Stimulated activated naive CD8-positive, alpha-beta T cell treated with anti-CD3 and anti-CD28 coated beads, Interleukin-15, Interleukin-2, amounts not matched to agents 100 U/mL and 50 U/mL, for 24 hours (primary cell): ENCODE results near the gene NUP214.
A peak's percentile ranks its signal among the peaks of the same experiment; 100 is the strongest.
"Not testable (repeated sequence)": the region's sequence is repeated elsewhere in the genome, so short reads cannot be mapped to it uniquely, and the experiment has no call there.

Source experiments
- ATAC-seq: fragments of 150-1000 bp; cut with Tn5 transposase; one replicate; pipeline ENCODE4 v1.10.0; 2021
- DNase-seq: peaks from one replicate; pipeline ENCODE4 v3.0.0; 2021

The NUP214 gene

GRCh38 chr9:131259916-131260597, 134.7 kb downstream of the NUP214 start:
- DNase-seq (peak; percentile 1), ATAC-seq (no peak)

DNA sequence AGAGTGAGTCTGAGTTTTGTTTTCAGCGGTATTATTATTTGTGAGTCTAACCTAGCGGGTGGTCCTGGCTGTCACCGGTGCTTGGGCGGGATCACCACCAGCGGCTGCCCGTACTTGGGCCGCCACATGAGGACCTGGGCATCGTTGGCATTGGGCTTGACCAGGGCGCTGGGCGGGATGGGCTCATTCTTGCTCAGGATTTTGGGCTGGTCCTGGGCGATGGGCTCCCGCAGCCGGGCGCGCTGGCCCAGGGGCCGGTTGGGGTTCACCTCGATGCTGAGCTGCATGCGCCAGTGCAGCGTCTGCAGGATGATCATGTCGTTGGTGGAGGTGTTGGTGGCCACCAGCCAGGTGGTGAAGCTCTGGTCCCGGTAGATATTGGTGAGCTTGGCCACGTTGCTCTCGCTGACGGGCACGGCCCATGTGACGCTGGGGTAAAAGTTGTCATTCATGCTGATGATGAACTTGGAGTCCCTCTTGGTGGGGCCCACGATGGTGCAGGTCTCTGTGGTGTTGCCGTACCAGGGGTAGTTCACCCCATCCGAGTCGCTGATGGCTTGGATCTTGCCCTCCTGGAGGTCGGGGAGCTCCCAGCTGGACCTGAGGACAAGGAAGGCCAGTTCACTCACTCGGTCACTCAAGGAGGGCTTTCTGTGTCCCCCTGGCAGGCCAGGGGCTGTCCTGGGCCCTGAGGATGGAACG, 135.5 kb downstream of the NUP214 start:
- peak; percentile 1 for DNase-seq
- ATAC-seq = no peak

- ATAC-seq (no peak), DNase-seq (no peak)
Observed at GRCh38 chr9:131262327-131263032, 137.1 kb downstream of the NUP214 start.

DNA sequence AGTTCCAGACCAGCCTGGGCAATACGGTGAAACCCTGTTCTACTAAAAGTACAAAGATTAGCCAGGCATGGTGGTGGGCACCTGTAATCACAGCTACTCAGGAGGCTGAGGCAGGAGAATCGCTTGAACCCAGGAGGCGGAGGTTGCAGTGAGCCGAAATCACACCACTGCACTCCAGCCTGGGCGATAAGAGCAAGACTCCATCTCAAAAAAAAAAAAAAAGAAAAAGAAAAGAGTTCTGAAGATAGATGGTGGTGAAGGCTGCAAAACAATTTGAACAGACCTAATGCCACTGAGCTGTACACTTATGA, 137.6 kb downstream of the NUP214 start:
- not testable (repeated sequence) for ATAC-seq, DNase-seq

- no peak for DNase-seq
Observed at GRCh38 chr9:131263701-131264100, 138.3 kb downstream of the NUP214 start.

GRCh38 chr9:131264231-131264630, 138.8 kb downstream of the NUP214 start:
- DNase-seq = no peak
- ATAC-seq = peak; percentile 8

More at GRCh38 chr9:131263701-131264100, 138.3 kb downstream of the NUP214 start:
- ATAC-seq = no peak

DNA sequence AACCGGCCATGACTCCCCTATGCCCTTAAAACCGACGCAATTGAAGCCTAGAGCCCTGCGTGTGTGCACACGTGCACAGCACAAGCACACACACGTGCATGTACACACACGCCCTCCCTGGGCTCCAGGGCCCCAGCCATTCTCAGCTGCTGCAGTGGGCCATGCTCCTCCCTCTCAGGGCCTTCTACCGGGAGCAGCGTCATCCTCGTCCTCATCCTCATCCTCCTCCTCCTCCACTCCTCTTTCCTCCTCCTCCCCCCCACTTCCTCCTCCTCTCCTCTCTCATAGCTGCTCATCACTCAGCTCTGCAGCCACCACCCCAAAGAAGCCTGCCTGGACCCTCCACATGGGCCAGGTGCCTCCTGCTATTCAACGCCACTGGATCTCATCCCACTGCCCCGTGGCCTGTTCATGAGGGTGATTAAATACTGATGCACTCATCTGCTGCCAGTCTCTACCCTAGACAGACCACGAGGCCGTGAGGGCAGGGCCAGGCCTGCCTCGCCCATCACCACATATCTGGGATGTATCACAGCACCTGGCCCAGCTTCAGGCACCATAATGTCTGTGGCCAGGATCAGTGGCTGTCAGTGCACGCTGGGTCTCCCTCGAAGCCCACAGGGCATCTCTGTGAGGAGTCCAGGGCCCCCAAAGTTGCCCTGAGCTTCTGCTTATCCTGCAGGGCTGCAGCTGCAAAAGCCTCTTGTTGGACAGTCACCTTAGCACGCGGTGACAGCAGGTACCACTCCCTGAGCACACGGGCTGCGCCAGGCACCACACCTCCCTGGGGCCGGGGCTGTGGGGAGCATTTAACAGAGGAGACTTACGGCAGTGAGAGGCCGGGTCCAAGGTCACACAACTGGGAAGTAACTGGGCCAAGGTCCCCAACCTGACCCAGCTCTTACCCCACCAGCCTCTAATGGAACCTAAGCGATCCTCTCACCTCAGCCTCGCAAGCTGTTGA, 141.2 kb downstream of the NUP214 start:
- peak; percentile 53 for ATAC-seq
- DNase-seq = peak; percentile 69

DNA sequence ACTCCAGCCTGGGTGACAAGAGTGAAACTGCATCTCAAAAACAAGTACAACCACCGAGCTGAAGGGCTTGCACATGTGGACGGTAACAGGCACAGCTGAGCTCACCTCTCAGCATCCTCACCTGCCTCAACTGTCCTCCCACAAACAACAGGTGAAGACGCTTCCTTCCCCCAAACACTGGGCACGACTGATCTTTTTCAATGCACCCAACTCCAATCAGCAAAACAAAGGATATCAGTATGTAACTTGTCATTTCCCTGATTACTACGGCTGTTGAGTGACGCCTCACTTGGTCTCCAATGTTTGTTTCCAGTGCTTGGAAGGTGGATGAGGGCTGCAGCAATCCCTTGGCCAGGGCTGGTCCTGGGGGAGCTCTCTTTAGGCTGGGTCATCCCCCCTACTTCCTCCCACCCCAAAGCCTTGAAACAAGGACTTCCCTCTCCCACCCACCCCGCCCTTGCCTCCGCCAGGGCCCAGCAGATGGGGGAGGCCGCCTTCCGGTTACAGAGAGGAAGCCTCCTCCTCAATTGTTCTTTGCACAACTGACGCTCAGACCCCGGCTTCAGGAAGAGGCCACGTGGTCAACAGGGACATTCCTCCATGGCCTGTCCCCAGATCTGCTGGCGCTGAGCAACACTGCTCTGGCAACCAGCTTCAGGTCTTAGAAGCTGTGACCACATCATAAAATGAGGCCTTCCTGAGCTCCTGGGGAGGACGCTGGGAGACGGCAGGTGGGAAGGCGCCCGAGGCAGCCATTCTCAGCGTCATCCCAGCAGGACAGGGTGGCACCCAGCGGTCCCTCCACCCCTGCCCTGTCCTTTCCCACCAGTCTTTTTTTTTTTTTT, 145.0 kb downstream of the NUP214 start:
- ATAC-seq (peak; percentile 20), DNase-seq (peak; percentile 71)

GRCh38 chr9:131271016-131271273, 145.6 kb downstream of the NUP214 start:
- ATAC-seq, DNase-seq: not testable (repeated sequence)

DNA sequence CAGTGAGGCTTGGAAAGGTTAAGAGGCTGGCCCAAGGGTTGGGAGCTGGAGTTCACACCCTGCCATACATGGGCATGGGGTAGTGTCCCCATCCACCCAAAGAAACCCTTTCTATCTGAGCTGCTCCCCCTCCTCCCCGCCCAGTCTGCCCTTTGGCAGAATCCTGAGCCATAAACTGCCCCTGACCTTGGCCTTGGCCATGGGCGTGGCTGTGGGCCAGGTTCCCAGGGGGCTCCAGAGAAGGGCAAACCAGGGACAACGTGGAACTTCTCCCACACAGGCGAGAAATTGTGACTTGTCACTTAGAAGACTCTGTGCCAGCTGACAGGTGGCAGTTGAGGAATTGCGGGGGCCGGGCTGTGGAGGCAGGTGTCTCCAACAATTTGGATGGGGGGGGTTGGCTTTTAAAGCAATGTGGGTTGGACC, 146.1 kb downstream of the NUP214 start:
- ATAC-seq = no peak
- DNase-seq = no peak

GRCh38 chr9:131272212-131272611, 146.8 kb downstream of the NUP214 start:
- ATAC-seq (no peak), DNase-seq (no peak)

DNA sequence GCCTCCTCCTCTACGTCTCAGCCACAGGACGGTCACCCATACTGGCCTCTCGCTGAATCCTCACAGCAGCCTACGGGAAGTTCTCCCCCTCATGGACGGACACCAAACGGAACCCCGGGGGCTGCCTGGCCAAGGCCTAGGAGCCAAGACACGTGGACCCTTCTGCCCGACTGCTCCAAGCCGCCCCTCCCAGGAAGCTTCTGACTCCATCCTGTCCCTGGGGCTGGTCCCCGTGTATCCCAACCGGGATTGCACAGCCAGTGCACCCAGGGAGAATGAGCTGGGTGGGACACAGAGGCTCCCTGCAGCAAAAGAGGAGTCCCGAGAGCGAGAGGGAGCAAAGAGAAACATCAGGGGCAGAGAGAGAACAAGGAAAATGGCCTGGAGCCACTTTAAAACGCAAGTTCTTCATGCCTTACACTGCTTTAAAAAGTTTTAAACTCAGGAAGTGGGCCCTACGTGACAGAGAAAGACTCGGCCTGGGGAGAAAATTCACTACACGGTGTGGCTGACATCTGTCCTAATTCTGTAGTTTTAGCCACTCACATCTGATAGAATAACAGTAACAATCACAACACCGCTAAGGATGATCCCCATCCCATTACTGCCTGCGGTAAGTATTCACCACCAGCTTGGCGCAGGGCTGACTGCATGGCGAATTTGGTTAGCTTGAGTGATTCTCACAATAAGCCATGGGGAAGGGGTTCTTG, 147.9 kb downstream of the NUP214 start:
- no peak for ATAC-seq
- DNase-seq = peak; percentile 61

DNA sequence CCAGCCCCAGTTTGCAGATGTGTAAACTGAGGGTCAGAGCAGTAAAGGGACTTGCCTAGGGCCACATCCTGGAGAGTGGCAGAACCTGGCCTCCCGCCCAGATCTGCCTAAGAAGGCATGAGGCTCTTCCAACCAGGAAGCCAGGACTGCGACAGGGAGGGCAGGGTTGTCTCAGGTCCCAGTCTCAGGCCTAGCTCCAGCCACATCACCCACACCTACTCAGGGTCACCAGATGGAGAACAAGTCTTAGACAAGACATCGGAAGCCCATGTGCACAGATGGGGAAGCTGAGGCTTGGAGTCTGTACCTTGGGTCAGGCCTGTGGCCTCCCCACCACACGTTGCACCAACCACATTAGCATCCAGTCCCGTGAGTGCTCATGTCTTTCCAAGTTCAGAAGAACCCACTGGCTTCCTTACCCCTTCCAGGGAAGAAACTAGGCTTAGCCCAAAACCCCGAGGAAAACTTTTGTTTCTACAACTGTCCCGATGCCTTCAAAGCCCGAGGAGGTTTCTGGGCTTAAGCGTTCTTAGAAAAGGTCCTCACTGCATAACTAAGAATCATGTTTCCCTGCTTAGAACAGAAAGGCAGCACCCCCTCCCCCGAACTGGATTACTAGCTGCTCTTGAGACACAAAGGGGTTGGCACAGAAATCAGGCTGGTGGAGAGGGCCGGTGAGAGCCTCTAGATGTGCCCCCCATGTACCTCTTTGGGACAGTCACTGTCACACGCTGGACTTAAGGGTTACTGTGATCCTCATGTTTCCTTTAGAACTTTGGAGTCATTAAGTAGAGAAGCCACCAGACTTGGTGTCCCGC, 148.7 kb downstream of the NUP214 start:
- ATAC-seq (no peak), DNase-seq (no peak)

DNA sequence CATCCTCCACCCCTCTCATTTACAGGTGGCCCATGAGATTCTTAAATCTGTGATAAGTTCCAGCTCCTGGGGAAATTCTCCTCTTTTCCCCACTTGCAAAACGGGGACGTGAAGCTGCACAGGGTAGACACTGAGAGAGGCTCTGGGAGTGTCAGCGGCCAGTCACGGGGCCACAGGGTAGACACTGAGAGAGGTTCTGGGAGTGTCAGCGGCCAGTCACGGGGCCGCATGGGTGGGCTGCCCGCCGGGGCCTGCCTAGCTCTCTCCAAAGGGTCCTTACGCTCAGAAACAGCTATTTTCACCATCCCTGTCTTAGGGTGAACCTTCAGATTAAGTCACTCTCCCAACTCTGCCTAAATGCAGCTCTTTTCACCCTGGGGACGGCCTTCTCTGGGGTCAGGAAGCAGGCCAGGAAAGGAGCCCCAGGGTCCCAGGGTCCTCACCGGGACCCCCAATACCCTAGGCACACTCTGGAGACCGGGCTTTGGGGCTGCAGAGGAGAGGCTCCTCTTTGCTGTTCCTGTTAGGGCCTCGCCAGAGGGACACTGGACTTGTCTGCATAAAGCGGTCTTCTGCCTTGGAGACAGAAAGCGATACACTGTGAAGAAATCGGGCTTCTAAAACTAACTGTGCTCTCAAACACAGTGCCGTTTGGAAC, 149.4 kb downstream of the NUP214 start:
- DNase-seq (no peak), ATAC-seq (peak; percentile 0)

DNA sequence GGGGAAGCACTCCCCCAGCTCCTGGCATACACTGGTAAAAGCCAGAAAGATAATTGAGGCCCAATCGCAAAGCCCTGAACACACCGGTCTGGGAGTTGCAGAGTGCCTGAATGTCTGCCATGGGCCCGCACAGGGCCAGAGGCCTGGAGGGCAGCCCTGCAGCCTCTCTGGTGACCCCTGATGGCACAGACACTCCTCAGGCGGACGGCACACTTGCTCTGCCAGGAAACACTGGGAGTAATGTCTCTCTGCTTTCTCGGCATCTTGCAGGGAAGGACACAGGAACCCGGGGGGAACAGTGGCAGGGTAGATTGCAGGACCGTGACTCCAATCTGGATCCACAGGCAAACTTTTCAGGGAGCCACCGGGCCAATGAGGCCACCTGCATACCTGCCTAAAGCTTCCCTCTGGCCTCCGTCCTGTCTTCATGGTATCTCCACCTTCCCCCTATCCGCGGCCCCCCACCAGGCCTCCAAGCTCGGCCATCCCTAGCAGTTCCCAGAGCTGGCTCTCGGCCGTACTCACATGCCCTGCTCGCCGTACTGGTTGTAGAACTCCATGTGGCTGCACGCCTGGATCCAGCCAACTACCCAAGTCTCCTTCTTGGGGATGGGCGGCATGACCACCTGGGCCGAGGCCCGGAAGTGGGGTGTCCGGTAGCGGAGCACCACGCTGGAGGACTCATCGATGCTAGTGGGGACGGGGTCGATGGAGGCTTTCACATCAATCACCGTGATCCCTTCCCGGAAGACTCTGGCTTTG, 150.1 kb downstream of the NUP214 start:
- ATAC-seq = peak; percentile 25
- DNase-seq = peak; percentile 56

DNA sequence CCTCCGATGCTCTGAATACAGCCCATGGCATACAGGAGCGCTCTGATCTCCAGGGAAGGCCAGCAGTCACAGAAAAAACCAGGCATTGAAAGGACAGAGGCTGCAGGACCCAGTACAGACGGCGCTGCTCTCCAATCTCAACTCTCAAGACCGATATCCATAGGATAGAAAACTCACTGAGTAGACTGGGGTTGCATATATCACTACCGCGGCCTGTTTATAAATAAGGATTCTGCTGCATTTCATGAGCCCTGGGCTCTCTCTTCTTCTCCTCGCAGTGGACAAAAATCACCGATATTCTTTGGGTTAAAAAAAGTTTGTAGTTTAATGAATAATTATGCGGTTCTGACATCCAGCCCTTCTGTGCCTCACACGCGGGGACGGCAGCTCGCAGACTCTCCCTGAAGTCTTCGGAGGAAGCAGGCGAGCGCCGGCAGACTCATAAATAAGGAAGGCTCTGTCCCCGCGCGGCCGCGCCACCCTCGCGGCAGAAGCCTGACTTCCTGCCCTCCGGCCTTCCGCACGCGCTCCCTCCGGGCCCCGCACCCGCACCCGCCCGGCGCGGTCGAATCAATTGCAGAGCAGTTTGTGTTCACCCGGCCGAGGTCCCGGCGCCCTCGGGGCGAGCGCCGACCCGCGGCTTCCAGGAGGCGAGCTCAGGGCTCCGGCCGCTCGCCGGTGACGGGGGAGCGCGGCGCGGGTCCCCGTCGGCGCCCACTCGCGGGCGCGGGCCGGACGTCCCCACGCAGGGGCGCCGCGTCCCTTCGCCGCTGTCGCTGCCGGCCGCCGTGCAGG, 150.9 kb downstream of the NUP214 start, which contains the start of gene FAM78A:
Gene FAM78A (minus strand): TSS at position 417 of the 795 bp plus-strand sequence. CDS start 331 bp downstream, at position 86.
- ATAC-seq = no peak
- peak; percentile 63 for DNase-seq

DNA sequence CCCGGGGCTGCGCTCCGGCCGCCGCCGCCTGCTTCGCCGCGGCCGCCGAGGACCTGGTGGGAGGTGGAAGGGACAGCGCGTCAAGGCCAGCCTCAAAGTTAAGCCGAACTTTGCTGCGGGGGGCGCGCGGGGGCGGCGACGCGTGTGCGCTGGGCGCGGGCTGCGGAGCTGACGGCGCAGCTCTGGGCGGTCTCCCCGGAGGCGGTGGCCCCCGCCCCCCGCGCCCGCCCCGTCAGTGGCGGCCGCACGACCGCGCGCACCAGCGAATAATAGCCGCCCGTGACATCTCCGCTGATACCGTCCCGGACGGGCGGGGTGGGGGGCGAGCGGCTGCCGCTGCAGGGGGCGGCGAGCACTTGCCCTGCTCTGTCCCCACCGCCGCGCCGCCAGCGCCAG, 151.5 kb downstream of the NUP214 start:
- ATAC-seq (peak; percentile 6), DNase-seq (peak; percentile 56)
